ENCODE measurements around the gene PDGFD. TPM values are rescaled to one million over a fixed set of nuclear protein-coding genes. Genes with fewer than 3 reads are reported as not detected.

Gene PDGFD
- polyA plus RNA-seq, 1 of the 3 experiments (the other 2 are of a cell fraction): 4.8 TPM

DNA sequence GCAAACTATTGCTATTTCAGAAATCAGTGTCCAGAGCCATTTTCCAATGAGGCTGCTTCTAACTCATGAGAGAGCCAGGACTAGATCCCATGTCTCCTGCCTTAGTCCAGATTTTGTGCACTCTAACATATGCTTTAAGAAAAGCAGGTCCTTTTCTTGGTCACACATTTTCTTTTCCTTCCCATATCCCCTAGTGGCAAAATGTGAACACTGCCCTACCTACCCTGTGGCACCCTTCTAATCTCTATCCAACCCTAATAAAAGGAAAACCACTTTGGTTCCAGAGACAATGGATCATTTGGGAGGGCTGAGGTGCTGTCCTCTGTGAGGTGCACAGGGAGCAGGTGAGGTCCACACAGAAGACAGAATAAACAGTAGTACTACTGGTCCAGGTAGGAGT lies 199.6 kb downstream of the PDGFD start (continued):
- TF ChIP-seq, protein P1, sequence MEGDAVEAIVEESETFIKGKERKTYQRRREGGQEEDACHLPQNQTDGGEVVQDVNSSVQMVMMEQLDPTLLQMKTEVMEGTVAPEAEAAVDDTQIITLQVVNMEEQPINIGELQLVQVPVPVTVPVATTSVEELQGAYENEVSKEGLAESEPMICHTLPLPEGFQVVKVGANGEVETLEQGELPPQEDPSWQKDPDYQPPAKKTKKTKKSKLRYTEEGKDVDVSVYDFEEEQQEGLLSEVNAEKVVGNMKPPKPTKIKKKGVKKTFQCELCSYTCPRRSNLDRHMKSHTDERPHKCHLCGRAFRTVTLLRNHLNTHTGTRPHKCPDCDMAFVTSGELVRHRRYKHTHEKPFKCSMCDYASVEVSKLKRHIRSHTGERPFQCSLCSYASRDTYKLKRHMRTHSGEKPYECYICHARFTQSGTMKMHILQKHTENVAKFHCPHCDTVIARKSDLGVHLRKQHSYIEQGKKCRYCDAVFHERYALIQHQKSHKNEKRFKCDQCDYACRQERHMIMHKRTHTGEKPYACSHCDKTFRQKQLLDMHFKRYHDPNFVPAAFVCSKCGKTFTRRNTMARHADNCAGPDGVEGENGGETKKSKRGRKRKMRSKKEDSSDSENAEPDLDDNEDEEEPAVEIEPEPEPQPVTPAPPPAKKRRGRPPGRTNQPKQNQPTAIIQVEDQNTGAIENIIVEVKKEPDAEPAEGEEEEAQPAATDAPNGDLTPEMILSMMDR (IDR thresholded peaks at IDR 0.05): no peak; the same call in 1 of the 2 replicates
- no peak for TF ChIP-seq GABPA (IDR thresholded peaks at IDR 0.05; ENCODE audit: low read depth)
- TF ChIP-seq POLR2AphosphoS5 (IDR thresholded peaks at IDR 0.05; ENCODE audit: low read depth, low read length): no peak

- Histone ChIP-seq H3K9ac (no peak overlapping the region), H2AFZ (ENCODE audit: low read depth) (no peak overlapping the region), H3K9me3 (no peaks in the 10 kb centered on the region), H4K20me1 (ENCODE audit: insufficient read depth) (no peaks in the 10 kb centered on the region), H3K27me3 (ENCODE audit: insufficient read depth) (no peaks in the 10 kb centered on the region), H3K4me2 (no peak overlapping the region), H3K79me2 (ENCODE audit: insufficient read depth) (no peaks in the 10 kb centered on the region), H3K4me1 (ENCODE audit: control insufficient read depth in 1 of 2, insufficient read depth in 2 of 2, low read depth in 1 of 2, low read length in 1 of 2) (no peaks in the 10 kb centered on the region), H3F3A (replicated peaks; ENCODE audit: insufficient read depth) (no peaks in the 10 kb centered on the region), H3K36me3 (replicated peaks in 1 of 2; ENCODE audit: control insufficient read depth in 1 of 2, insufficient read depth in 2 of 2, low read length in 1 of 2) (no peaks in the 10 kb centered on the region), H3K27ac (ENCODE audit: low read depth in 2 of 2, low read length in 1 of 2) (peak overlapping the region in 1 of 2 experiments; percentile 35; a peak in 1 of 4 replicates), H3K9me2 (no peaks in the 10 kb centered on the region), H3K4me3 (ENCODE audit: low read depth in 2 of 2, low read length in 1 of 2) (no peak overlapping the region)
- no peak for DNase-seq
- WGBS (ENCODE audit: low lambda C conversion rate): 56% methylated on average over 2 of the region's 2 CpGs
- CTCF ChIA-PET: interaction anchor here (0.6 to 1.2 kb wide), 2 partner anchors 9 to 36 kb away, joined by 3 to 4 read pairs; no protein-coding TSS in a partner anchor
- POLR2A ChIA-PET: no interaction called here
- TF ChIP-seq FOSL2 (IDR thresholded peaks at IDR 0.05; ENCODE audit: borderline replicate concordance, low read depth) (peak; percentile 11; the same call in 1 of the 2 replicates), RFX5 (IDR thresholded peaks at IDR 0.05; ENCODE audit: low read length) (no peak), JUND (IDR thresholded peaks at IDR 0.05) (0 out of 2 replicates have a peak, but pooled peaks have one; percentile 16), TCF12 (IDR thresholded peaks at IDR 0.05) (0 out of 2 replicates have a peak, but pooled peaks have one; percentile 15)
- TF ChIP-seq, protein P2, sequence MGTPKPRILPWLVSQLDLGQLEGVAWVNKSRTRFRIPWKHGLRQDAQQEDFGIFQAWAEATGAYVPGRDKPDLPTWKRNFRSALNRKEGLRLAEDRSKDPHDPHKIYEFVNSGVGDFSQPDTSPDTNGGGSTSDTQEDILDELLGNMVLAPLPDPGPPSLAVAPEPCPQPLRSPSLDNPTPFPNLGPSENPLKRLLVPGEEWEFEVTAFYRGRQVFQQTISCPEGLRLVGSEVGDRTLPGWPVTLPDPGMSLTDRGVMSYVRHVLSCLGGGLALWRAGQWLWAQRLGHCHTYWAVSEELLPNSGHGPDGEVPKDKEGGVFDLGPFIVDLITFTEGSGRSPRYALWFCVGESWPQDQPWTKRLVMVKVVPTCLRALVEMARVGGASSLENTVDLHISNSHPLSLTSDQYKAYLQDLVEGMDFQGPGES (IDR thresholded peaks at IDR 0.05; ENCODE audit: low read depth, low read length): no peak
Measured at GRCh38 chr11:103963648-103964047, 200.3 kb downstream of the PDGFD start.

DNA sequence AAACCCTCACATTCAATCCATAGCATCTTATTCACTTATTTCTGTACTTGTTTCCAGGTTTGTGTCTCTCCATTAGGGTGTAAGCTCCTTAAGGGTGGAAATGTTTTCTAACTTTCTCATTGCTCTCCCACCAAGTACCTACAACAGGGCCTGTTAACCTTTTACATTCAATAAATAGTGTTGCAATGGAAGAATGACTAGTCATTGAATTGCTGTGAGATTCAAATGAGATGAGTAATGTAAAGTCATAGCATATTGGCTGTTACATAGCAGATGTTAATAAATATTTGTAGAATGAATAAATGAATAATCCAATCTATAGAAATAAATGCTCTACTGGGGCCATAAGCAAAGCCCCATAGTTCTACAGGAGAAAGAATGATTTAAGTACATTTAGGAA lies 202.9 kb downstream of the PDGFD start:
- Histone ChIP-seq H4K20me1 (ENCODE audit: insufficient read depth) (no peaks in the 10 kb centered on the region), H2AFZ (ENCODE audit: low read depth) (no peak overlapping the region), H3K4me2 (no peak overlapping the region), H3K36me3 (replicated peaks in 1 of 2; ENCODE audit: control insufficient read depth in 1 of 2, insufficient read depth in 2 of 2, low read length in 1 of 2) (no peaks in the 10 kb centered on the region), H3K79me2 (ENCODE audit: insufficient read depth) (no peaks in the 10 kb centered on the region), H3K4me3 (ENCODE audit: low read depth in 2 of 2, low read length in 1 of 2) (no peak overlapping the region), H3K9me2 (no peaks in the 10 kb centered on the region), H3K27me3 (ENCODE audit: insufficient read depth) (no peaks in the 10 kb centered on the region), H3F3A (replicated peaks; ENCODE audit: insufficient read depth) (no peaks in the 10 kb centered on the region), H3K27ac (ENCODE audit: low read depth in 2 of 2, low read length in 1 of 2) (no peak overlapping the region), H3K9ac (no peak overlapping the region), H3K4me1 (ENCODE audit: control insufficient read depth in 1 of 2, insufficient read depth in 2 of 2, low read depth in 1 of 2, low read length in 1 of 2) (no peaks in the 10 kb centered on the region), H3K9me3 (no peaks in the 10 kb centered on the region)
- DNase-seq: no peak
- CTCF ChIA-PET: no interaction called here
- TF ChIP-seq GATA2 (CRISPR knock-in tag; IDR thresholded peaks at IDR 0.05): no peak
- TF ChIP-seq FOSL2 (IDR thresholded peaks at IDR 0.05; ENCODE audit: borderline replicate concordance, low read depth): peak; percentile 61
- peak; percentile 51 for TF ChIP-seq TCF12 (IDR thresholded peaks at IDR 0.05)
- peak; percentile 33; the same call in 1 of the 2 replicates for TF ChIP-seq JUND (IDR thresholded peaks at IDR 0.05)
- POLR2A ChIA-PET: no interaction called here
